Measurements from ENCODE around the gene FAM118A. TPM values are rescaled to one million over a fixed set of nuclear protein-coding genes. Genes with fewer than 3 reads are reported as not detected.

The FAM118A gene
- total and polyA plus RNA-seq, 8 donors: 23.9 to 210 (median 33.8) TPM

DNA sequence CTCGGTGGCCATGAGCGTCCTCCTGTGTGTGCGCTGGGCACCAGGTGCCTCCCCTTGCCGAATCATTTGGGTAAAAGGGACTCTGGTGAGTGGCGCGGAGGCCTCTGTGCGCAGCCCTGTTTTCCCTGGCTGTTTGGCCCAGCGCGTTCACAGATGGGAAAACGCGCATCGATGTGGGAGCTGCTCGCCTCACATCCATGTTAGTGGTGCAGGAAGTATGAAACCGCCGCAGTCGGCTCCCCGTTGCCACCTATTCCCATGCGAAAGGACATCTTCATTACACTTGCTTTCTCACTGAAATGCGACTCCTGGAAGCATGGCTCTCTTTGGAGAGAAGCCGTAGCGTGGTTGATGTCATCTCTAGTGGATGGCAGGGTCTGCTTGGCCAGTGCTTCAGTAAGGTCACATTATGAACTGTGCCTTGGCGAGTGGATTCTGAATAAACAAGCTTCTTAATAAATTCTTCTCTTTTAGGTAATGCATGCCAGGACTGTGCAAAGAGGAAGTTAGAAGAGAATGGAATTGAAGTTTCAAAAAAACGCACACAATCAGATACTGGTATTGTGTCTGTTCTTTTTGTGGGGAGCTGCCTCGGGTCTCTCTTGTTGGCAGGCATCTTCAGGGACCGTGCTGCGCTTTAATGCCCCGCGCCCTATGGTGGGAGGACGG lies 26.3 kb downstream of the FAM118A start:
- H3K27ac ChIP-seq: peak overlapping the region in 1 of 2 donors; percentile 45
- DNase-seq: no peak
- TF ChIP-seq, protein P1, sequence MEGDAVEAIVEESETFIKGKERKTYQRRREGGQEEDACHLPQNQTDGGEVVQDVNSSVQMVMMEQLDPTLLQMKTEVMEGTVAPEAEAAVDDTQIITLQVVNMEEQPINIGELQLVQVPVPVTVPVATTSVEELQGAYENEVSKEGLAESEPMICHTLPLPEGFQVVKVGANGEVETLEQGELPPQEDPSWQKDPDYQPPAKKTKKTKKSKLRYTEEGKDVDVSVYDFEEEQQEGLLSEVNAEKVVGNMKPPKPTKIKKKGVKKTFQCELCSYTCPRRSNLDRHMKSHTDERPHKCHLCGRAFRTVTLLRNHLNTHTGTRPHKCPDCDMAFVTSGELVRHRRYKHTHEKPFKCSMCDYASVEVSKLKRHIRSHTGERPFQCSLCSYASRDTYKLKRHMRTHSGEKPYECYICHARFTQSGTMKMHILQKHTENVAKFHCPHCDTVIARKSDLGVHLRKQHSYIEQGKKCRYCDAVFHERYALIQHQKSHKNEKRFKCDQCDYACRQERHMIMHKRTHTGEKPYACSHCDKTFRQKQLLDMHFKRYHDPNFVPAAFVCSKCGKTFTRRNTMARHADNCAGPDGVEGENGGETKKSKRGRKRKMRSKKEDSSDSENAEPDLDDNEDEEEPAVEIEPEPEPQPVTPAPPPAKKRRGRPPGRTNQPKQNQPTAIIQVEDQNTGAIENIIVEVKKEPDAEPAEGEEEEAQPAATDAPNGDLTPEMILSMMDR (IDR thresholded peaks at IDR 0.05): no peak
- no peaks in the 10 kb centered on the region for H3K4me1 ChIP-seq
- no peaks in the 10 kb centered on the region for H3K9me3 ChIP-seq
- H3K27me3 ChIP-seq: no peaks in the 10 kb centered on the region
- peaks cover 0 to 81% of the 10 kb centered on the region in 2 donors for H3K36me3 ChIP-seq
- no peak for ATAC-seq
- no peak overlapping the region for H3K4me3 ChIP-seq
- intact Hi-C loops (cut with DNase I): no loop called here

DNA sequence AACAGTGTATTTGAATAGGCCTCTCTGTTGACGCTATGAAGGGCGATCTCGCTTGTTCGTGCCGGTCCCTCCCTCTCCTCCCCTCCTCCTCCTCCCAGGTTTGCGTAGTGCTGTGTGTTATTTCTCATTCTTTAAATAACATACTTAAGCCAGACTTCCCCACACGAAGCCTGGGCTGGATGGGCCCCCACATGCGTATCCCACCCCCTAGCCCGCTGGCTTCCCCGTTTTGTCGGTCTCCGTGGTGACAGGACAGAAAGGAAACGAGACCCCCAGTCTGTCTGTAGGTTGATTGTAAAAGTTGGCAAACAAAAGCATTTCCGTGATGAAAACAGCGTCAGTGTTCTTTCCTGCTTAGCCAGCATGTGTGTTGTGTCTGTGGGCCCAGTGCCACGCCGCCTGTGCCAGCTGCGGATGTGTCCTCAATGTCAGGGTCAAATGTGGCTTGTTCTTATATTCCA lies 27.3 kb downstream of the FAM118A start:
- H3K27ac ChIP-seq: peak overlapping the region; percentile 34 to 45

DNA sequence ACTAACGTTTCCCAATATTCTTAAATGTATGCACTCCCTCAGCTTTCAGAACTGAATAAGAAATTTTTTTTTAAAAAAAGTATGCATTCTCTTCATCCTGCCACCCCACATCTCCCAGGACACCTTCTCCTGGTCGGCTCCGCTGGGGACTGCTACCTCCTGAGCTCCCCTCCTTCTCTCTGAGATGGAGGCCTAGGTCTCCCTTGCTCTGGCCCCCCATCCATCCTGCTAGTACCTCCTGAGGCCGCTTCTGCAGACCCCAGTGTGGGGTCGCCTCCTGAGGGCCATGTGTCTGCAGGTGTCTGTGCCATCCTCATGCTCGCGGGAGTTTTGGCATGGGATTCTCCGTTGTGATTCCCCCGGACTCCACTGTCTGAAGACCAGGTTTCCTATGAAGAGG lies 27.8 kb downstream of the FAM118A start:
- Histone ChIP-seq H3K27me3 (no peaks in the 10 kb centered on the region), H3K27ac (peak overlapping the region in 1 of 2 donors; percentile 45), H3K9me3 (no peaks in the 10 kb centered on the region), H3K4me1 (no peaks in the 10 kb centered on the region), H3K4me3 (no peak overlapping the region), H3K36me3 (peaks cover 0 to 75% of the 10 kb centered on the region in 2 donors)
- ATAC-seq: no peak
- TF ChIP-seq, protein P1 (IDR thresholded peaks at IDR 0.05): no peak
- no peak for DNase-seq
- intact Hi-C loops (cut with DNase I): no loop called here

More for the DNA sequence above, 27.3 kb downstream of the FAM118A start:
- H3K36me3 ChIP-seq: peaks cover 0 to 78% of the 10 kb centered on the region in 2 donors
- ATAC-seq (peak; percentile 68), DNase-seq (peak in 3 of 4 donors; percentile 54 to 89 (median 80))
- H3K4me3 ChIP-seq: no peak overlapping the region
- intact Hi-C loops (cut with DNase I): no loop called here
- H3K27me3 ChIP-seq: no peaks in the 10 kb centered on the region
- TF ChIP-seq, protein P1 (IDR thresholded peaks at IDR 0.05): no peak
- no peaks in the 10 kb centered on the region for H3K4me1 ChIP-seq
- H3K9me3 ChIP-seq: no peaks in the 10 kb centered on the region

DNA sequence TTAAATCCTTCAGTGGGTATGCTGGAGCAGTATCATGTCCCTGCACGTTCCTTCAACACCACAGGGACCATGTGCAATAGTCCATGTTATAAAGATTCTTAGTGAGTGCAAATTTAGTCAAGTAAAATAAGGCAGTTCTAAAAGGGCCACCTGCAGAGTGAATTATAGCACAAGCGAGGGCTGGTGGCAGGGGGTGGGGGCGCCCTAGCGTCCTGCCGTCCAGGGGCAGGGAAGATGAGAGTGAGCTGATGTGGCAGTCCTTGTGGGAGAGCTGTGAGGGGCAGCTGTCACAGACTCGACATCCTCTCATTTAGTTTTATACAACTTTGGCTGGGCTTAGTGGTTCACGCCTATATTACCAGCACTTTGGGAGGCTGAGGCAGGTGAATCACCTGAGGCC lies 29.1 kb downstream of the FAM118A start:
- Histone ChIP-seq H3K27me3 (no peaks in the 10 kb centered on the region), H3K9me3 (no peaks in the 10 kb centered on the region), H3K27ac (no peak overlapping the region), H3K36me3 (peaks cover 0 to 72% of the 10 kb centered on the region in 2 donors), H3K4me1 (no peaks in the 10 kb centered on the region), H3K4me3 (no peak overlapping the region)
- intact Hi-C loops (cut with DNase I): no loop called here
- DNase-seq (no peak), ATAC-seq (no peak)
- TF ChIP-seq, protein P1 (IDR thresholded peaks at IDR 0.05): no peak

DNA sequence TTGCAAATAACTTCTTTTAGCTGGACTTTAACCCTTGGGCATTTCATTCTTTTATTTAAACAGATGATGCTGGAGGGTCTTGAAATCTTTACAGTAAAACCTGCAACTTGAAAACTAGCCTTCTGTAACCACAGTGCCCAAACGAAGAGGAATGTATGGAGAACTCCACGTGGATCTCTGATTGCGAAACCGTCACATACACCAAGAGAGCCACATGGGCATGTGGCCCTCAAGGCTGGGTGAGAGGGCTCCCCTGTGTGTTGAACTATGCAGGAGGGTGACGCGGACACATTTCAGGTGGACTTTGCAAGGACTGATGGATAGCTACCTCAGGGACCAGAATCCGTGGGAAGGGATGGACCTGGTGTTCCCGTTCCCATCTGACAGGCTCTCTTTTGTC lies 30.6 kb downstream of the FAM118A start:
- TF ChIP-seq, protein P1 (IDR thresholded peaks at IDR 0.05): no peak
- H3K27me3 ChIP-seq: no peaks in the 10 kb centered on the region
- no peak overlapping the region for H3K27ac ChIP-seq
- no peaks in the 10 kb centered on the region for H3K9me3 ChIP-seq
- ATAC-seq (no peak), DNase-seq (no peak)
- peaks cover 0 to 59% of the 10 kb centered on the region in 2 donors for H3K36me3 ChIP-seq
- no peaks in the 10 kb centered on the region for H3K4me1 ChIP-seq
- H3K4me3 ChIP-seq: no peak overlapping the region
- intact Hi-C loops (cut with DNase I): no loop called here

All from left lung (tissue), 10 donors.